DND-41 (cell line): Measurements from ENCODE around the gene P2RX5.

Experiments
- EZH2 ChIP-seq: IDR thresholded peaks from 3 replicates; pipeline ENCODE4 v1.6.1; 2012; ENCODE audit warnings: borderline replicate concordance, low read depth, mild to moderate bottlenecking, moderate library complexity, low read length, inconsistent platforms; ENCODE audit not compliant: severe bottlenecking
- TF ChIP-seq, protein P1 (sequence below): IDR thresholded peaks from 2 replicates; pipeline ENCODE4 v1.5.1; 2012; ENCODE audit warnings: borderline replicate concordance, low read length, moderate library complexity, mild to moderate bottlenecking; ENCODE audit not compliant: poor library complexity, severe bottlenecking; ENCODE audit errors: extremely low read depth

DNA sequence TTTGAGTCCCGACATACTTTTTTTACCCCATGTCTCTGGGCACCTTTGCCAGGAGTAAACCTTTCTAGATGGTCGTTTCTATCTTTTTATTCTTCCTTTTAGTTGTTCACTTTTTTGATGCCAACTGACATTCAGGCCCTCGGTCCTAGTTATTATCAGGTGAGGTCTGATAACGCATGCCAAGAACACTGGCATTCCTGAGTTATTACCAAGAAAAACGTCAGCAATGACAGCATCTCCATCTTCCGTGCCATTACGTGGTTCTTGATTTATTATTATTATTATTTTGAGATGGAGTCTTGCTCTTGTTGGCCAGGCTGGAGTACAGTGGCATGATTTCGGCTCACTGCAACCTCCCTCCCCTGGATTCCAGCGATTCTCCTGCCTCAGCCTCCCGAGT, 49.1 kb upstream of the P2RX5 start:
- TF ChIP-seq, protein P1, sequence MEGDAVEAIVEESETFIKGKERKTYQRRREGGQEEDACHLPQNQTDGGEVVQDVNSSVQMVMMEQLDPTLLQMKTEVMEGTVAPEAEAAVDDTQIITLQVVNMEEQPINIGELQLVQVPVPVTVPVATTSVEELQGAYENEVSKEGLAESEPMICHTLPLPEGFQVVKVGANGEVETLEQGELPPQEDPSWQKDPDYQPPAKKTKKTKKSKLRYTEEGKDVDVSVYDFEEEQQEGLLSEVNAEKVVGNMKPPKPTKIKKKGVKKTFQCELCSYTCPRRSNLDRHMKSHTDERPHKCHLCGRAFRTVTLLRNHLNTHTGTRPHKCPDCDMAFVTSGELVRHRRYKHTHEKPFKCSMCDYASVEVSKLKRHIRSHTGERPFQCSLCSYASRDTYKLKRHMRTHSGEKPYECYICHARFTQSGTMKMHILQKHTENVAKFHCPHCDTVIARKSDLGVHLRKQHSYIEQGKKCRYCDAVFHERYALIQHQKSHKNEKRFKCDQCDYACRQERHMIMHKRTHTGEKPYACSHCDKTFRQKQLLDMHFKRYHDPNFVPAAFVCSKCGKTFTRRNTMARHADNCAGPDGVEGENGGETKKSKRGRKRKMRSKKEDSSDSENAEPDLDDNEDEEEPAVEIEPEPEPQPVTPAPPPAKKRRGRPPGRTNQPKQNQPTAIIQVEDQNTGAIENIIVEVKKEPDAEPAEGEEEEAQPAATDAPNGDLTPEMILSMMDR = no peak
- no peak for TF ChIP-seq EZH2
